Measurements from ENCODE around the gene PTPN20.

GRCh38 chr10:47027784-47028260 lies 116.6 kb downstream of the PTPN20 start:
- TF ChIP-seq CTCF (IDR thresholded peaks at IDR 0.05), result no peak
- no peak for TF ChIP-seq POLR2A (IDR thresholded peaks at IDR 0.05)

Measured in Peyer's patch (tissue), 4 donors.